HCT116 (cell line): Measurements from ENCODE around the gene KRT14. TPM values are rescaled to one million over a fixed set of nuclear protein-coding genes. Genes with fewer than 3 reads are reported as not detected.
A peak's percentile ranks its signal among the peaks of the same experiment; 100 is the strongest.

Source experiments
- ATAC-seq: fragments of 200-7000 bp; cut with Tn5 transposase; 2 replicates; pipeline ENCODE4 v1.9.1; 2020; ENCODE audit warnings: mild to moderate bottlenecking, moderate library complexity
- BruUV-seq: library from RNA; stranded (reverse); fragments of 400-500 nt; replicated peaks from 2 replicates; lab custom pipeline; 2021; lab: Mats Ljungman, UMichigan
- CTCF ChIA-PET: fragments of 300-600 bp; sonication (Branson Sonifier 250); formaldehyde crosslinking; loops from one replicate; lab custom pipeline; 2021; ENCODE audit warnings: antibody characterized with exemption; lab: Charles Lee
- POLR2A ChIA-PET: fragments of 300-600, 350-600 bp; sonication (Branson Sonifier 250); formaldehyde crosslinking; loops from one replicate; lab custom pipeline; 2021; ENCODE audit warnings: antibody characterized with exemption; lab: Charles Lee
- RAD21 ChIA-PET, 2 experiments: fragments of 300-600 bp; sonication (Branson Sonifier 250); formaldehyde crosslinking; loops; one replicate each; lab custom pipeline; 2023; ENCODE audit warnings: low total read pairs in 2 of 2; ENCODE audit not compliant: uncharacterized antibody in 2 of 2, unreplicated experiment in 2 of 2, low non-redundant PET in 1 of 2; lab: Charles Lee
- DNase-seq: peaks from one replicate; pipeline ENCODE4 v3.0.0-alpha.2; 2010; ENCODE audit warnings: low read depth, low spot score
- H2AFZ ChIP-seq: fragments of 200-600 bp; shearing (Covaris generic), sonication (generic); 2 replicates; pipeline ENCODE4 v1.6.1; 2017; ENCODE audit warnings: low read depth, mixed run types, mixed read lengths, antibody characterized with exemption, low read length; ENCODE audit not compliant: poor library complexity, severe bottlenecking
- H3K27ac ChIP-seq: 2 replicates; pipeline ENCODE4 v1.5.1; 2012; ENCODE audit warnings: low read depth, low read length
- H3K27me3 ChIP-seq: fragments of 200-600 bp; sonication (generic); 2 replicates; pipeline ENCODE4 v1.6.1; 2016; ENCODE audit warnings: mixed run types, low read length, mixed read lengths; ENCODE audit not compliant: insufficient read depth
- H3K36me3 ChIP-seq, 2 experiments: fragments of 200-500 bp in 1 of 2; fragments of 200-600 bp in 1 of 2; sonication (Bioruptor generic) in 1 of 2; sonication (generic) in 1 of 2; 2 replicates each; pipeline versions ENCODE4 v1.5.1 to v1.6.1; 2014 to 2016; ENCODE audit warnings: low read length in 2 of 2, inconsistent platforms in 1 of 2, mixed read lengths in 1 of 2, mixed run types in 1 of 2; ENCODE audit not compliant: insufficient read depth in 2 of 2, control insufficient read depth in 1 of 2
- H3K4me1 ChIP-seq, 2 experiments: fragments of 200-600 bp in 1 of 2; sonication (generic) in 1 of 2; 2 replicates each; pipeline versions ENCODE4 v1.5.1 to v1.6.1; 2012 to 2017; ENCODE audit warnings: low read length in 2 of 2, inconsistent platforms in 1 of 2, mild to moderate bottlenecking in 1 of 2, mixed read lengths in 1 of 2, mixed run types in 1 of 2, moderate library complexity in 1 of 2; ENCODE audit not compliant: insufficient read depth in 2 of 2, control insufficient read depth in 1 of 2
- H3K4me2 ChIP-seq: fragments of 200-600 bp; sonication (generic); 2 replicates; pipeline ENCODE4 v1.6.1; 2017; ENCODE audit warnings: mixed run types, low read length, mixed read lengths
- H3K4me3 ChIP-seq, 2 experiments: fragments of 200-600 bp in 1 of 2; sonication (generic) in 1 of 2; replicated peaks in 1 of 2; 2 replicates each; pipeline ENCODE4 v1.5.1; 2011 to 2016; ENCODE audit warnings: low read length in 2 of 2, control low read depth in 1 of 2, low read depth in 1 of 2, mild to moderate bottlenecking in 1 of 2, mixed read lengths in 1 of 2, mixed run types in 1 of 2
- H3K79me2 ChIP-seq: fragments of 200-600 bp; sonication (generic); 2 replicates; pipeline ENCODE4 v1.6.1; 2017; ENCODE audit warnings: mild to moderate bottlenecking, mixed run types, low read length, moderate library complexity, mixed read lengths; ENCODE audit not compliant: insufficient read depth
- H3K9ac ChIP-seq: fragments of 200-600 bp; sonication (generic); 2 replicates; pipeline ENCODE4 v1.6.1; 2016; ENCODE audit warnings: low read length, mixed read lengths
- H3K9me2 ChIP-seq: fragments of 200-600 bp; sonication (generic), shearing (Covaris generic); 2 replicates; pipeline ENCODE4 v1.6.1; 2017; ENCODE audit warnings: mixed run types, mild to moderate bottlenecking, moderate library complexity; ENCODE audit not compliant: insufficient read depth
- H3K9me3 ChIP-seq, 2 experiments: fragments of 200-500 bp in 1 of 2; fragments of 200-600 bp in 1 of 2; sonication (Bioruptor generic) in 1 of 2; sonication (generic) in 1 of 2; 2 replicates each; pipeline ENCODE4 v1.6.1; 2014 to 2017; ENCODE audit warnings: low read length in 2 of 2, mixed read lengths in 2 of 2, inconsistent platforms in 1 of 2, low read depth in 1 of 2, mild to moderate bottlenecking in 1 of 2, mixed run types in 1 of 2, moderate library complexity in 1 of 2; ENCODE audit not compliant: control insufficient read depth in 1 of 2, insufficient read depth in 1 of 2
- H4K20me1 ChIP-seq: fragments of 200-600 bp; sonication (generic), shearing (Covaris generic); 2 replicates; pipeline ENCODE4 v1.6.1; 2017; ENCODE audit warnings: mixed run types, mild to moderate bottlenecking, moderate library complexity; ENCODE audit not compliant: insufficient read depth
- EGR1 ChIP-seq: IDR thresholded peaks from 2 replicates; pipeline ENCODE4 v1.6.1; 2012; ENCODE audit warnings: low read depth
- POLR2A ChIP-seq: IDR thresholded peaks from 2 replicates; pipeline ENCODE4 v1.7.0; 2011; ENCODE audit warnings: borderline replicate concordance; ENCODE audit not compliant: insufficient read depth, insufficient read length; ENCODE audit errors: extremely low read depth
- POLR2AphosphoS5 ChIP-seq: IDR thresholded peaks from 2 replicates; pipeline ENCODE4 v1.6.1; 2011; ENCODE audit warnings: mild to moderate bottlenecking, low read depth, low read length, moderate library complexity
- RAD21 ChIP-seq: IDR thresholded peaks from 2 replicates; pipeline ENCODE4 v1.6.1; 2012; ENCODE audit warnings: low read depth, mild to moderate bottlenecking
- YY1 ChIP-seq: IDR thresholded peaks from 2 replicates; pipeline ENCODE4 v1.6.1; 2011; ENCODE audit warnings: low read length, low read depth, moderate library complexity, mild to moderate bottlenecking; ENCODE audit not compliant: insufficient replicate concordance; ENCODE audit errors: extremely low read depth
- intact Hi-C: fragments of 100-400 bp; cut with micrococcal nuclease; formaldehyde crosslinking; loops from 2 replicates; pipeline ENCODE4 v1.10.0; 2022
- total RNA-seq: library from RNA; stranded (reverse); gene quantifications from one replicate; pipeline ENCODE4 v1.2.1, GENCODE V29; 2021; ENCODE audit not compliant: unreplicated experiment
- TF ChIP-seq, protein P1 (sequence below): IDR thresholded peaks from 2 replicates; pipeline ENCODE4 v1.6.1; 2011; ENCODE audit warnings: mild to moderate bottlenecking, low read length, moderate library complexity; ENCODE audit not compliant: insufficient replicate concordance; ENCODE audit errors: extremely low read depth
- TF ChIP-seq, protein P2 (sequence below), 3 experiments: fragments of 200-600 bp in 1 of 3; sonication (generic) in 1 of 3; IDR thresholded peaks in 2 of 3; conservative IDR thresholded peaks in 1 of 3; 2 replicates each; pipeline ENCODE4 v1.5.1; 2012 to 2017; ENCODE audit warnings: low read depth in 2 of 3, low read length in 2 of 3, antibody characterized with exemption in 1 of 3, borderline replicate concordance in 1 of 3, control low read depth in 1 of 3, mild to moderate bottlenecking in 1 of 3, mixed read lengths in 1 of 3, mixed run types in 1 of 3, moderate library complexity in 1 of 3; ENCODE audit not compliant: insufficient read depth in 1 of 3

KRT14 gene
- total RNA-seq, 1 experiment from 2014 or later: not detected

DNA sequence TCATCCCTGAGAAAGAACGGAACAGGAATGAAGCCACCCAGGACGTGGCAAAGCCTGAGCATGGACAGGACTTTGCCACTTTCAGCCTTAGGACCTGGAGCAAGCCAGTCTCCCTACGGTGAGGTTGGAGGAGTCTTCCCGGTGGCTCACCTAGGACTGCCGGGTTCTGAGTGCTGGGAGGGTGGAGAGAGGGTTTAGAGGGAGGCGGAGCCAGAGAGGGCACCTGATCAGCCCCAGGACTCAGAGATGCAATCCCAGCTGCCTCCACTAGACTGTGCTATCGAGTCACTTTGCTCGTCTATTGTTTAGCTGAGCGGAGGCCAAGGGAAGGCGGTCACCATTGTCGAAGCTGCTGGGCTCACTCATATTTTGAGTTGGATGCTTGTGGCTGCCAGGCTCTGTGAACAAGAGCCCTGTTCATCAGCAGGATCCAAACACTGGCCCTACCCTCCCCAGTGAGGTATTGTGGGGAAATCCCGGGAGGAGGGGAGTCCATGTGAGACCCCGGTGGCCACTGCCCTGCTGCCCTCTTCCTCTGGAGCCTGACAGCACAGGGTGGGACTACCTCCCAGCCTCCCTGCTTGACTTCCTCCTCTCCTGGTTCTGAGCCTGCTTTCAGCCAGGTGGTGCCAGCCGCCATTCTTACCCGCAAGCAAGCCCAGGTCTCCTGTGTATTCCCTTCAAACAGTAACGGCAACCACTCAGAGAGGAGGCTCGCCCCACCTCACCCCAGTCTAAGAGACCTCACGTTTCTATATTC is 7.0 kb downstream of the KRT14 start:
- Histone ChIP-seq H3K27ac (peak overlapping the region; percentile 37), H3K4me2 (peak overlapping the region; percentile 84), H3K9me2 (no peaks in the 10 kb centered on the region), H3K79me2 (no peaks in the 10 kb centered on the region), H3K4me1 (peaks cover 22 to 49% of the 10 kb centered on the region in 2 experiments), H3K9me3 (no peaks in the 10 kb centered on the region), H3K9ac (peak overlapping the region; percentile 44; the same call in 1 of the 2 replicates), H2AFZ (no peak overlapping the region), H3K27me3 (no peaks in the 10 kb centered on the region), H3K36me3 (no peaks in the 10 kb centered on the region), H3K4me3 (peak overlapping the region; percentile 17 to 47), H4K20me1 (no peaks in the 10 kb centered on the region)
- ChIA-PET RAD21 (interaction anchor here (1.1 to 1.4 kb wide), 5 partner anchors 31 to 83 kb away, joined by 4 to 7 read pairs (median 5); no protein-coding TSS in a partner anchor), POLR2A (interaction anchor here (0.9 to 2.5 kb wide), 6 partner anchors 14 to 110 kb away, joined by 3 to 9 read pairs (median 4); no protein-coding TSS in a partner anchor), CTCF (interaction anchor here (0.6 to 2.3 kb wide), 14 partner anchors 9 to 86 kb away, joined by 3 to 29 read pairs (median 4); no protein-coding TSS in a partner anchor)
- peak; percentile 82 for DNase-seq
- TSS peak; percentile 81 for BruUV-seq
- peak; percentile 95 for ATAC-seq
- no peak for TF ChIP-seq EGR1
- TF ChIP-seq, protein P1, sequence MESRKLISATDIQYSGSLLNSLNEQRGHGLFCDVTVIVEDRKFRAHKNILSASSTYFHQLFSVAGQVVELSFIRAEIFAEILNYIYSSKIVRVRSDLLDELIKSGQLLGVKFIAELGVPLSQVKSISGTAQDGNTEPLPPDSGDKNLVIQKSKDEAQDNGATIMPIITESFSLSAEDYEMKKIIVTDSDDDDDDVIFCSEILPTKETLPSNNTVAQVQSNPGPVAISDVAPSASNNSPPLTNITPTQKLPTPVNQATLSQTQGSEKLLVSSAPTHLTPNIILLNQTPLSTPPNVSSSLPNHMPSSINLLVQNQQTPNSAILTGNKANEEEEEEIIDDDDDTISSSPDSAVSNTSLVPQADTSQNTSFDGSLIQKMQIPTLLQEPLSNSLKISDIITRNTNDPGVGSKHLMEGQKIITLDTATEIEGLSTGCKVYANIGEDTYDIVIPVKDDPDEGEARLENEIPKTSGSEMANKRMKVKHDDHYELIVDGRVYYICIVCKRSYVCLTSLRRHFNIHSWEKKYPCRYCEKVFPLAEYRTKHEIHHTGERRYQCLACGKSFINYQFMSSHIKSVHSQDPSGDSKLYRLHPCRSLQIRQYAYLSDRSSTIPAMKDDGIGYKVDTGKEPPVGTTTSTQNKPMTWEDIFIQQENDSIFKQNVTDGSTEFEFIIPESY: no peak
- peak; percentile 48 for TF ChIP-seq POLR2A
- peak; percentile 81 for TF ChIP-seq POLR2AphosphoS5
- TF ChIP-seq YY1: no peak
- TF ChIP-seq, protein P2, sequence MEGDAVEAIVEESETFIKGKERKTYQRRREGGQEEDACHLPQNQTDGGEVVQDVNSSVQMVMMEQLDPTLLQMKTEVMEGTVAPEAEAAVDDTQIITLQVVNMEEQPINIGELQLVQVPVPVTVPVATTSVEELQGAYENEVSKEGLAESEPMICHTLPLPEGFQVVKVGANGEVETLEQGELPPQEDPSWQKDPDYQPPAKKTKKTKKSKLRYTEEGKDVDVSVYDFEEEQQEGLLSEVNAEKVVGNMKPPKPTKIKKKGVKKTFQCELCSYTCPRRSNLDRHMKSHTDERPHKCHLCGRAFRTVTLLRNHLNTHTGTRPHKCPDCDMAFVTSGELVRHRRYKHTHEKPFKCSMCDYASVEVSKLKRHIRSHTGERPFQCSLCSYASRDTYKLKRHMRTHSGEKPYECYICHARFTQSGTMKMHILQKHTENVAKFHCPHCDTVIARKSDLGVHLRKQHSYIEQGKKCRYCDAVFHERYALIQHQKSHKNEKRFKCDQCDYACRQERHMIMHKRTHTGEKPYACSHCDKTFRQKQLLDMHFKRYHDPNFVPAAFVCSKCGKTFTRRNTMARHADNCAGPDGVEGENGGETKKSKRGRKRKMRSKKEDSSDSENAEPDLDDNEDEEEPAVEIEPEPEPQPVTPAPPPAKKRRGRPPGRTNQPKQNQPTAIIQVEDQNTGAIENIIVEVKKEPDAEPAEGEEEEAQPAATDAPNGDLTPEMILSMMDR (IDR thresholded peaks at IDR 0.05 in 2 of 3, conservative IDR thresholded peaks at IDR 0.05 in 1 of 3; ENCODE audit: borderline replicate concordance in 1 of 3, insufficient read depth in 1 of 3, low read depth in 2 of 3, low read length in 2 of 3): peak; percentile 84 to 94 (median 86)
- peak; percentile 89 for TF ChIP-seq RAD21
- intact Hi-C loops: loop anchor here (1.0 kb wide), 2 partner anchors 69 to 83 kb away; no protein-coding TSS in a partner anchor
